GM21390 (cell line): ENCODE results near the gene ALLC.
"Not testable (repeated sequence)": the region's sequence is repeated elsewhere in the genome, so short reads cannot be mapped to it uniquely, and the experiment has no call there.

ENCODE experiments used
- ATAC-seq: cut with Tn5 transposase; IDR thresholded peaks from one replicate; pipeline ENCODE4 v1.9.1; 2021; ENCODE audit not compliant: unreplicated experiment

The ALLC gene

GRCh38 chr2:3654011-3654410, 4.0 kb upstream of the ALLC start:
- no peak for ATAC-seq

DNA sequence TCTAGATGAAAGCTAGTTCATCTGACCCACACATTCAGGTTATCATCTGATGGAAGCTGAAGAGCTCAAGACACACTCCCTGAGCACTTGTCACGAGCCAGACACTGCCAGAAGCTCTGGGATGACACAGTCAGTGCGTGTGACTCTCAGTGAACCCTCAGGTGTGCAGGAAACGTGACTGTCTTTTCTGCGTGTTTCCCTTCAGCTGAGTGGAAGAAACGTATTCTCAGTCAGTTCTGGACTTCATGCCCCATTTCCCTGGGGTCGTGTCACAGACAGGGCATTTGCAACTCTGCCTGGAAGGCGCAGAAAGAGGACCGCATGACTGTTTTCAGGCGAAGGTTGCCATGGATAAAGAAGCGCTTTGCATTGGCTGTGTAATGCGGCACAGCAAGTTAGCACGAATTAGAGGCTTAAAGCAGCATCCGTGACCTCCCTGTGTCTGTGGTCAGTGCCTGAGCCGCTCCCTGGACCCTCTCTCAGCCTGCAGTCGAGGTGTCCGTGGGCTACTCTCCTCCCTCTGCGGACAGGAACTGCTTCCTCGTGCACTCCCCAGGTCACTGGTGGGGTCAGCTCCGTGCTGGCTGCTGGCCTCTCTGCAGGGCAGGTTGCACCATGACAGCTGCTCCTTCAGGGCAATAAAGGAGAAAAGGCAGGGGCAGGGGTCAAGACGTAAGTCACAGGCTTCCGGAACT, 3.3 kb upstream of the ALLC start:
- no peak for ATAC-seq

- ATAC-seq = no peak
Observed at GRCh38 chr2:3655871-3656761, 1.9 kb upstream of the ALLC start.

GRCh38 chr2:3656762-3657721, 958 bp upstream of the ALLC start:
- no peak for ATAC-seq

DNA sequence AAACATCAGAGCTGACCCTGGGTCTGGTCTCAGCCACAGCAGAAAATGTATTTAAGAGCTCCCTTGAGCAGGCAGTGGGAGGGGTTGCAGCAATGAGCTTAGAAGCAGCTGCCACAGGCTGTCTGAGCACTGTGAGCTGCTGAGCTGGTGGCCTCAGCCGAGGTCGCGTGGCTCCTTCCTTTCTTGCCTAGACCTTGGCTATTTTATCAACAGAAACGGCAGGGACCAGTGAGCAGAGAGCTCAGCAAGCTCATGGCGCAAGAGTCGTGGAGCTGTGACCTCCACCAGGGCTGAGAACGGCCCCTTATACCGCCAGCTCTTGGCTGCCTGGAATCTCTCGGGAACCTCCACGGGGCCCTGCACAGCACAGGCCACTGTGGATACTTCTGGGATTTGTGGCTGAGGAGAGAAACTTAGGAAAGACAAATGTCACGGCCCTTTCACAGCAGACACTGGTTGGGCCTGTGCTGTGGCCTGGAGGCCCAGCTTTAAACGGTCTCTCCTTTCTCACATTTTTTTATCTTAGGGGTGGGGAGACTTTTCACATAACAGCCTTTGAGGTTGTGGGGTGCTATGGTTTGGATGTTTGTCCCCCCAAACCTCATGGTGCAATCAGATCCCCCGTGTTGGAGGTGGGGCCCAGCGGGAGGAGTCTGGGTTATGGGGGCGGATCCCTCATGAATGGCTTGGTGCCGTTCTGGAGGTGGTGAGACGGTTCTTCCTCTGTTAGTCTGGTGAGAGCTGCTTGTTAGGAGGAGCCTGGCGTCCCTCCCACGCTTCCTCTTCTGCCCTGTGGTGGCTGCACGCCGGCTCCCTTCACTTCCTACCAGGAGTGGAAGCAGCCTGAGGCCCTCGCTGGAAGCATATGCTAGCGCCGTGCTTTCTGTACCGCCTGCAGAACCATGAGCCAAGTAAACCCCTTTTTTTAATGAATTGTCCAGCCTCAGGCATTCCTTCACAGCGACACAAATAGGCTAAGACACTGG, 1.7 kb downstream of the ALLC start:
- ATAC-seq = no peak

DNA sequence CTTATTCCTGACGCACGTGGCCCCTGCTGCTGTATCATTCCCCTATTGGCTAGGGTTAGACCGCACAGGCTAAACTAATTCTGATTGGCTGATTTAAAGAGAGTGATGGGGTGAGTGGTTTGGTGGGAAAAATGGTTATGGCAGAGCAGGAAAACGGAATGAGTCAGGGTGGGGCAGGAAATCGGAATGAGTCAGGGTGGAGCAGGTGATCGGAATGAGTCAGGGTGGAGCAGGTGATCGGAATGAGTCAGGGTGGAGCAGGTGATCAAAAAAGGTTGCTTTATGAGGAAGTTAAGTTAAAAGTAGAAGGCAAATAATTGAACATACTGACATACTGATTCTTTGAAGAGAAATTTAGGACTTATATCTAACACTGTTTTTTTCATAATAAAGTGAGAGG, 2.6 kb downstream of the ALLC start:
- ATAC-seq = not testable (repeated sequence)

GRCh38 chr2:3661149-3661660, 3.2 kb downstream of the ALLC start:
- no peak for ATAC-seq

DNA sequence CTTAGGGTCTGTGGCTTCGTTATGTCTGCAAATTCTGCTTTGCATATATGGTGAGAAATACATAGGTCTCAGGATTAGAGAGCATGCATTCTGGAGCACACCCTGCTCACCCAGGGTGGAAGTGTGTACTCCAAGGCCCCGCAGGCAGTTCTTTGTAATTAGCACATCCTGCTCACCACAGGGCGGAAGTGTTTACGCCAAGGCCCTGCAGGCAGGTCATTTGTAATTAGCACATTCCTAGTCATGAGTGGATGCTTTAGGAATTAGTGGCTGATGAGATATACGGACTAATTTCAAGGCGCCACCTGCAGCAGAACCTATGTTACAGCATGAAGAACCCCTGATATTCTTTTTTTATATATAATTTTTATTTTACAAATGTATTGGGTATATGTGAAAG, 4.2 kb downstream of the ALLC start:
- ATAC-seq = no peak

DNA sequence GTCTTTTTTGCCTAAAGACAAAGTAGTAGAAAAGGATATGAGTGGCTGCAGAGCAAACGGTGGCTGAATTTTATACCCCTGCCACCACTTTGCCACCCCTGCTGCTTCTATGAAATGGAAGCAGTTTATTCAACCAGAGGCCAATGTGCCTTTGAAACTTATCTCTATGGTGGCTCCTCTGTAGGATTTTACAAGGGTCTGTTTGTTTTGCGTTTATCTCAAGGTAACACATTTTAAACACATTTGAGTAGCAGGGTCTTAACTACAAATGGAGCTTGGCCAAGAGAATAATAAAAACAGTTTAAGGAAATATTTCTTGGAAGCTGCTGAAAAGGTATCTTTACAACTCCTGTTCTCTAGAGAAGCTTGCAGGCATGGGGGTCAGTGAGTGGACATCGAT, 6.1 kb downstream of the ALLC start:
- ATAC-seq = no peak

DNA sequence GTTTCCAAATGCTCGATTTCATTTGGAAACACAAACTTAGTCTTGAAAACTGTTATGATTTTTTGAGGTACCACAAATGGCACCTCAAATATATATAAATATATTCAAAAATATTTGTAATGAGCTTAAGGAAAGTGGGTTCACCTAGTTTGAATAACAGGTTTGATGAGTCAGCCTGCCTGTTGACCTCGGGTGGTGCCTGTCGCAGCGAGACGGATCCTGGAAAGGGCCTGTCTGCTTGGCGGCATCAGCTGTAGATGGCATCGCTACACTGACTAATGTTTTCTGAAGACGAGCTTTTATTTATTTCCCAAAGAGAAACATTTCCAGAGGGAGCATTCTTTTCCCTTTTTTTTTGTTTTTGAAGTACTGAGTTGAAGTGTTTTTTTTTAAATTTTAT, 6.9 kb downstream of the ALLC start:
- ATAC-seq = no peak

GRCh38 chr2:3665886-3666612, 8.0 kb downstream of the ALLC start:
- no peak for ATAC-seq

DNA sequence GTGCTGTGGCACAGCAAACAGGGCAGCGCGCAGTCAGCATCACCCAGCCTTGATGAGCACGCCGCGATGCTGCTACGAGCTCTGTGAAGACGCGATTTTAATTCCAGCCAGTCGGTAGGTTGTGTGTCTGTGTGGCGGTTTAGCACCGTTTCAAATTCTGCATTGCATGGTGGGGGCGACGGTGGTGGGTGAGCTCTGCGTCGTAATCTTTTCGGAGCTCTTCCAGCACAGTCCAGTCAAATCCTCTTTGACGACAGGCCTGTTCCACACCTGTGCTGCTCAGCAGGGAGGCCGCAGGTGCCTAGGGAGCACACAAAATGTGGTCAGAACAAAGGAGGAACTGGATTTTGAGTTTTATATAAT, 8.6 kb downstream of the ALLC start:
- no peak for ATAC-seq

DNA sequence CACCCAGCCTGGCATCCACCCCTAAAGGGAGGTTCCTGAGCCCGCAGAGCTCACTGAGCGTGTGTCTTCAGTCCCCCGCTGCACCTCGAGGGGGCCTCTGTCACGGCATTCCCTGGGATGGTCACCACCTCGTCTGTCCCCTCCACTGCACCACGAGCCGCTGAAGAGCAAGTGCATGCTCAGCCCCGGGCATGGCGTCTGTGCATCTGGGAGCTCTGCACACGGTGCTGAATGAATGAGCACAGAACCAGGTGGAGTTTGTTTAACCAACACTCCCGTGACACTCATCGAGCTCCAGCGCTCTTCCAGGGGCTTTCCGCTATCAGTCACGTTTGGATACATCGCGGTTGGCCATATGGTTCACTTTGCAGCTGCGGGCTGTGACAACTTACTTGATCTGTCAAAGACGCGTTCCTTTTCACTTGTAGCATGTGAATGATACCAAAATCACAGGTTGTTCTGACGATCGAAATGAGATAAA, 9.2 kb downstream of the ALLC start:
- no peak for ATAC-seq

DNA sequence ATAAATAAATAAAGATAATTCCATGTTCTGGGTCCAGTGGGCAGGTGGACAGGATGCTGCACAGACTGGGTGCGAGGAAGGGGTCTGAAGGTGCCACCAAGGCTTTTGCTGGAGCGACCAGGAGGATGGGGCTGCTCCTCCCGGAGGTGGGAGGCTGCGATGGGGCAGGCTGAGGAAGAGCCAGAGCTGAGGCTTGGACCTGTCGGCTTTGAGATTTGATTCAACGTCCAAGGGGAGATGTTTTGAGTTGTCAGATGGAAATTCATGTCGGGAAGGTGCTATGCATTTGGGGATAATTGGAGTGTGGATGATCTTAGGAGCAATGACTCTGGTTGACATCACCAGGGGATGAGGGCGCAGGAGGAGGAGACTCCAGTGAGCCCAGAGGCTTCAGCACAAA, 11.7 kb downstream of the ALLC start:
- ATAC-seq = no peak

- no peak for ATAC-seq
Observed at GRCh38 chr2:3670376-3670775, 12.4 kb downstream of the ALLC start.

DNA sequence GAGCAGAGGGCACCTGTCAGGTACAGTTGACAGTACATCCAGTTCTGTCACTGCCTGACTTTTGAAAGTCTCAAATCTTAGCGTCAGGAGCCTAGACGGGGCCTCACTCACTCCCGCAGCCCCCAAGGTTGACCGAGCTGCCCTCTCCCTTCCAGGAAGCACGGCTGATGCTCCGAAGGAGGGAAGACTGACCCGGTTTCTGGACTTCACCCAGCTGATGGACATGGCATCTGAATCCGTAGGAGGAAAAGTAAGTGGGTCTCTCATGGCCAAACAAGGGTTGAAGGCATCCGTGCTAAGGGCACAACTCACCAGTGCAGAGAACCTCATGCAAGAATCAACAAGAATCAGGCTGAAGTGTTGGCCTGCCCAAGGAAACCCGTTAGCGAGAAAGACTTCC, 12.9 kb downstream of the ALLC start:
- no peak for ATAC-seq

- no peak for ATAC-seq
Observed at GRCh38 chr2:3672861-3673678, 15.1 kb downstream of the ALLC start.
